Psoas muscle (tissue), 8 donors: ENCODE results near the gene GINS1. TPM values are rescaled to one million over a fixed set of nuclear protein-coding genes. Genes with fewer than 3 reads are reported as not detected.

Source experiments
- ATAC-seq, 4 donors: fragments of 200-7000 bp; cut with Tn5 transposase; one replicate each; pipeline ENCODE4 v1.9.1; 2020; ENCODE audit warnings: moderate library complexity in 3 of 4, mild to moderate bottlenecking in 2 of 4
- DNase-seq, 2 donors: peaks; one replicate each; pipeline ENCODE4 v3.0.0-alpha.2; 2020
- H3K27ac ChIP-seq: fragments of 200-600 bp; one replicate; pipeline ENCODE4 v1.8.0; 2022
- H3K27me3 ChIP-seq, 3 donors: fragments of 200-600 bp in 1 of 3; one replicate each; pipeline versions ENCODE4 v1.6.1 to v1.8.0; 2013 to 2022; ENCODE audit warnings: low read length in 2 of 3, mild to moderate bottlenecking in 2 of 3, moderate library complexity in 1 of 3; ENCODE audit not compliant: insufficient read depth in 3 of 3
- H3K36me3 ChIP-seq, 2 donors: fragments of 200-600 bp in 1 of 2; one replicate each; pipeline versions ENCODE4 v1.6.1 to v1.8.0; 2013 to 2022; ENCODE audit warnings: low read depth in 1 of 2, mild to moderate bottlenecking in 1 of 2, moderate library complexity in 1 of 2; ENCODE audit not compliant: insufficient read depth in 1 of 2
- H3K4me1 ChIP-seq: fragments of 200-600 bp; one replicate; pipeline ENCODE4 v1.8.0; 2022
- H3K4me3 ChIP-seq: fragments of 200-600 bp; one replicate; pipeline ENCODE4 v1.8.0; 2022; ENCODE audit warnings: mild to moderate bottlenecking
- H3K9me3 ChIP-seq: fragments of 200-600 bp; one replicate; pipeline ENCODE4 v1.8.0; 2022
- WGBS, 3 donors: extraction: QIAGEN DNeasy Blood & Tissue Kit; methylation state at CpG; one replicate each; pipeline versions ENCODE4 v1.1.6 to v1.1.7; 2013; 5-methylcytosine and 5-hydroxymethylcytosine counted together
- intact Hi-C, 2 donors: fragments of 100-400 bp; cut with DNase I; formaldehyde crosslinking; loops; one replicate each; pipeline versions ENCODE4 v1.11.0 to v1.14.2; 2022
- polyA plus RNA-seq, 3 donors: library from polyadenylated mRNA; stranded (reverse); fragments of 200-250 nt; gene quantifications; one replicate each; pipeline ENCODE4 v1.2.3, GENCODE V29; 2013
- total RNA-seq, 4 donors: library from RNA; stranded (reverse); fragmentation: NEBNext Ultra II Directional in 2 of 4; extraction: Animal tissue kit (Norgen Biotek cat#: 25700) in 2 of 4; gene quantifications; one replicate each; pipeline versions ENCODE4 v1.2.1 to v1.2.4, GENCODE V29; 2021 to 2023
- TF ChIP-seq, protein P1 (sequence below): fragments of 200-600 bp; IDR thresholded peaks from one replicate; pipeline ENCODE4 v1.8.0; 2022; ENCODE audit warnings: antibody characterized with exemption
- donor health status: healthy with polysubstance abuse.
- donor health status: DM: no; HTN: no; CAD: no; lungs with moderate emphysema.
- donor health status: Bipolar disorder and iron deficiency.
- donor health status: healthy.
- donor health status: DM: yes; HTN: yes; CAD: no.
- donor health status: DM: no; HTN: no; CAD: no.
- donor health status: DM: no; HTN: no; CAD: no.
- donor health status: DM: yes; HTN: yes; CAD: no.

The GINS1 gene
- total and polyA plus RNA-seq, 7 donors = 0.07 to 0.67 (median 0.17) TPM; not detected in 1

DNA sequence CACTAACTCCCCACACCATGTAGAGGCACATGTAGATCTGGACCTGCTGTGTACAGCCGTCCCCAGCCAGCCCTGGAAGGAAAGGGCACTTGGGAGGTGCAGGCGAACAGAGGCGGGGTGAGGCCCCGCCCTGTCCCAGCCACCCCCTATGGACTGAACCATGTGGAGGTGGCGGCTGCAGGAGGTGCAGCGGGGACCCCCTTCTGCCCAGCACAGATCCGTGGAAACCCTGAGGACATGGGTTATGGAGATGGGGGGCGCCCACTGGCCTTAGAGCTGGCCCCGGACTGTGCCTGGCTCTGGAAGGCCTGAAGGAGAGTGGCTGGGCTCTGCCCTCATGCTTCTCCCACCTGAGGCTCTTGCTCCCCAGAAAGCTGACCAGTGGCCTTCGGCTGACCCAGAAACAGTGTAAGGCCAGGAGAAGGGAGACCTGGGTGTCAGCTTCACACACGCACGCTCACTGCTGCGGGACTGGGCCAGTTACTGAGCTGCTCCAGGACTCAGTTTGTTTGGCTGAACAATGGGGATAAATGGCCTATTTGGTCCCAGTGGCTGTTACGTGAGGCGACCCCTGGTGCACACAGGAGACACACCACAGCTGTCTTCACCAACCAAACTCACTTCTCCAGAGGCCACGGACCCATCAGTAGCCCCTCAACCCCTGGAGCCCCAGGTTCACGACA, 87.2 kb downstream of the GINS1 start:
- ATAC-seq (no peak), DNase-seq (no peak)
- no peak overlapping the region for H3K27ac ChIP-seq
- H3K4me3 ChIP-seq = no peak overlapping the region
- intact Hi-C loops = no loop called here
- H3K4me1 ChIP-seq = no peaks in the 10 kb centered on the region
- TF ChIP-seq, protein P1, sequence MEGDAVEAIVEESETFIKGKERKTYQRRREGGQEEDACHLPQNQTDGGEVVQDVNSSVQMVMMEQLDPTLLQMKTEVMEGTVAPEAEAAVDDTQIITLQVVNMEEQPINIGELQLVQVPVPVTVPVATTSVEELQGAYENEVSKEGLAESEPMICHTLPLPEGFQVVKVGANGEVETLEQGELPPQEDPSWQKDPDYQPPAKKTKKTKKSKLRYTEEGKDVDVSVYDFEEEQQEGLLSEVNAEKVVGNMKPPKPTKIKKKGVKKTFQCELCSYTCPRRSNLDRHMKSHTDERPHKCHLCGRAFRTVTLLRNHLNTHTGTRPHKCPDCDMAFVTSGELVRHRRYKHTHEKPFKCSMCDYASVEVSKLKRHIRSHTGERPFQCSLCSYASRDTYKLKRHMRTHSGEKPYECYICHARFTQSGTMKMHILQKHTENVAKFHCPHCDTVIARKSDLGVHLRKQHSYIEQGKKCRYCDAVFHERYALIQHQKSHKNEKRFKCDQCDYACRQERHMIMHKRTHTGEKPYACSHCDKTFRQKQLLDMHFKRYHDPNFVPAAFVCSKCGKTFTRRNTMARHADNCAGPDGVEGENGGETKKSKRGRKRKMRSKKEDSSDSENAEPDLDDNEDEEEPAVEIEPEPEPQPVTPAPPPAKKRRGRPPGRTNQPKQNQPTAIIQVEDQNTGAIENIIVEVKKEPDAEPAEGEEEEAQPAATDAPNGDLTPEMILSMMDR = no peak
- H3K9me3 ChIP-seq = no peaks in the 10 kb centered on the region
- H3K27me3 ChIP-seq = no peaks in the 10 kb centered on the region
- 93 to 95% (median 95%) methylated on average over 17 of the region's 17 CpGs for WGBS, 3 donors
- no peaks in the 10 kb centered on the region for H3K36me3 ChIP-seq

DNA sequence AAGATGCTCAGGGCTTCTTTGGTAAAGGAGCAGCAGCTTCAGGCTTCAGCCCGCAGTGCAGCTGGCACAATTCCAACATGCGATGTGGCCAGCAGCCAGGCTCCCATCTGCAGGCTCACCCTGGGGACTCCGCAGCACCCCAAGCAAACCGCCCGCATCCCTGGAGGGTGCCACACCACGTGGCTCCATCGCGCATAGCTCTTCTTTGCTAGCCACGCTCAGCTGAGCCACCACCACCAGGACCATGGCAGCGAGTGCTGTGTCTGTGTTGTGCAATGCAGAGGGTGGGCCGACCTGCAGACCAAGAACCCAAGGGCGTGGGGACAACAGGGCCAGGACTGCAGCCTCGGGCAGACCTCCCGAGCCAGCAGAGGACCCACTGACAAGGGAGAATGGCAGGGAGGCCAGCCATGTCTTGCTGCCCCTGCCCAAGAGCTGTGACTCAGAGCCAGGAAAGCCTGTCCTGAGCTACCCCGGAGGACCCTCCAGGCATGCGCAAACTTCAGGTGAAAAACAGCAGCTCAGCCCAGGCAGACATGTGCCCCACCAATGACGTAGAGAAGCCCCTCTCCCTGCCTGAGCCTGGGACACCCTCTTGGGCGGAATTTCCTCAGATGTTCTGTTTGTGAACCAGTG, 87.8 kb downstream of the GINS1 start:
- intact Hi-C loops = no loop called here
- WGBS, 3 donors = 83 to 88% (median 86%) methylated on average over 18 of the region's 18 CpGs
- TF ChIP-seq, protein P1 = no peak
- Histone ChIP-seq H3K9me3 (no peaks in the 10 kb centered on the region), H3K27me3 (no peaks in the 10 kb centered on the region), H3K4me3 (no peak overlapping the region), H3K4me1 (no peaks in the 10 kb centered on the region), H3K36me3 (no peaks in the 10 kb centered on the region), H3K27ac (no peak overlapping the region)
- DNase-seq (no peak), ATAC-seq (no peak)

DNA sequence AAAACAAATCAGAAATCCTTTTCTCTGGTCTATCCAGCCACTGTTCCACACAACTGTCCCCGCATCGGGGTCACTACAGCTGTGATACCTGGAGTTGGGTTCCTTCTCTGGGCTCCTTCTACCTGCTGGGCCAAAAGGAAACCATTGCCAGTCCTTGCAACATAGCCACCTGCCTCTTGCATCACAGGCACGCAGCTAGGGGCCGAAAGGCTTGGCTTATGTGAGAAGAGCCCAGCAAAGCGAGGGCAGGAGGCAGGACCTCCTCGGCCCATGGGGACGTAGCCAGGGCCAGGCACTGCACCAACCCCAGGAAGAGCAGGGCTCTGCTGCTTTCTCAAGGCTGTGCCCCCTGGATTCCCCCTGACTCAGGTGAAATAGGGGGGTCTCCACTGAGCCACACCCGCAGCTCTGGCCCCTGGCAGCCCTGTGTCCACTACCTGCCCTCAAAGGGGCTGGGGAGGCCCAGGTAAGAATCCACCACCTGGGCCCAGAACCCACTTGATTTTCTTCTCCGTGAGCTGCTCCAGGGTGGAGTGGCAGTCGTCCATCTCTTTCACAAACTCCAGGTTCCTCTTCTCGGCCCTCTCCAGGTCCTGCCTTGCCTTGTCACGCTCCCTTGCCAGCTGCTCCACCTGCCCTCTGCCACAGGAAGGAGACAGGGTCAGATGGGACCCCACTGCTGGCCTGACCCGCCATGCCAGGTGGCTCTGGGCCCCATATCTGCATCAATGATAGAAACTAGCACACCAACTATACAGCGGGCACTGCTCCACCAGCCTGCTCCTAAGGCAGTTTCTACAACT, 88.9 kb downstream of the GINS1 start:
- no peak overlapping the region for H3K27ac ChIP-seq
- no peak overlapping the region for H3K4me3 ChIP-seq
- DNase-seq = no peak
- 91 to 94% (median 93%) methylated on average over 14 of the region's 14 CpGs for WGBS, 3 donors
- H3K9me3 ChIP-seq = no peaks in the 10 kb centered on the region
- no peaks in the 10 kb centered on the region for H3K36me3 ChIP-seq
- H3K4me1 ChIP-seq = no peaks in the 10 kb centered on the region
- no peak for ATAC-seq
- TF ChIP-seq, protein P1 = no peak
- H3K27me3 ChIP-seq = no peaks in the 10 kb centered on the region
- intact Hi-C loops = no loop called here

DNA sequence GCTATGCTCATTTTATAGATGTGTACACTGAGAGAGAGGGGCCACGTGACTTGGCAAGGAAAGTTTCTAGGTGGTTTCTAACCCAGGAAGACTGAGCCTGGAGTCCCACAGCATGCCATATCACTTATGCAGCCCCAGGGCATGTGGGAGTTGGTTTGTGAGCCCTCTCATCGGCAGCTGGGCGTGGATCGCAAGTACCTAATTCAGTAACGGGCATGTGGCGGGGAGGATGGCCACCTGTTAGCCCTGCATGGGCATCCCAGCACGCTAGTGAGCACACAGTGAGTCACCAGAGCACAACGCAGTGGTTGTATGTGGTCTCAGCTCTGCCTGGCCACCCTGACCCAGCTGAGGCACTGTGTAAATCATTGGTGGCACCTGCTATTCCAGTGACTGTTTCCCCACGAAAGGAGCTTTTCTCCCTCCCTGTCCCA, 89.5 kb downstream of the GINS1 start:
- DNase-seq = no peak
- TF ChIP-seq, protein P1 = no peak
- peak in 1 of 4 donors; percentile 44 for ATAC-seq

More for the DNA sequence above, 89.5 kb downstream of the GINS1 start:
- Histone ChIP-seq H3K4me3 (no peak overlapping the region), H3K27ac (no peak overlapping the region), H3K36me3 (no peaks in the 10 kb centered on the region), H3K27me3 (no peaks in the 10 kb centered on the region), H3K9me3 (no peaks in the 10 kb centered on the region), H3K4me1 (no peaks in the 10 kb centered on the region)
- intact Hi-C loops = no loop called here
- WGBS, 3 donors = 62 to 73% (median 69%) methylated on average over 9 of the region's 9 CpGs
